Progenitor cell of endocrine pancreas (in vitro differentiated cells): ENCODE results near the gene KRTAP12-4. TPM values are rescaled to one million over a fixed set of nuclear protein-coding genes. Genes with fewer than 3 reads are reported as not detected.
"Not testable (repeated sequence)": the region's sequence is repeated elsewhere in the genome, so short reads cannot be mapped to it uniquely, and the experiment has no call there.

Experiments used
- DNase-seq: peaks from one replicate; pipeline ENCODE4 v3.0.0; 2021; ENCODE audit warnings: low spot score; ENCODE audit not compliant: unreplicated experiment
- H3K27ac Mint-ChIP-seq: 2 replicates; pipeline ENCODE4 v1.8.0; 2021; ENCODE audit warnings: mild to moderate bottlenecking, moderate library complexity, mixed read lengths
- H3K27me3 Mint-ChIP-seq: 2 replicates; pipeline ENCODE4 v1.8.0; 2021; ENCODE audit warnings: mixed read lengths
- H3K36me3 Mint-ChIP-seq: 2 replicates; pipeline ENCODE4 v1.8.0; 2022; ENCODE audit warnings: mixed read lengths; ENCODE audit not compliant: insufficient read depth
- H3K4me1 Mint-ChIP-seq: 2 replicates; pipeline ENCODE4 v1.8.0; 2021; ENCODE audit warnings: low read depth, mixed read lengths
- H3K4me3 Mint-ChIP-seq: 2 replicates; pipeline ENCODE4 v1.8.0; 2021; ENCODE audit warnings: low read depth, mild to moderate bottlenecking, moderate library complexity, mixed read lengths
- H3K9me3 Mint-ChIP-seq: 2 replicates; pipeline ENCODE4 v1.8.0; 2021; ENCODE audit warnings: low read depth, mixed read lengths
- total RNA-seq: library from RNA; stranded (reverse); gene quantifications from 2 replicates; pipeline ENCODE4 v1.2.1, GENCODE V29; 2021
- TF ChIP-seq, protein P1 (sequence below): fragments of 200-600 bp; sonication (generic); IDR thresholded peaks from one replicate; pipeline ENCODE4 v1.5.0; 2021; ENCODE audit warnings: antibody characterized with exemption, mild to moderate bottlenecking; ENCODE audit not compliant: unreplicated experiment

Gene KRTAP12-4
- total RNA-seq, 1 donor from 2014 or later, result not detected

DNA sequence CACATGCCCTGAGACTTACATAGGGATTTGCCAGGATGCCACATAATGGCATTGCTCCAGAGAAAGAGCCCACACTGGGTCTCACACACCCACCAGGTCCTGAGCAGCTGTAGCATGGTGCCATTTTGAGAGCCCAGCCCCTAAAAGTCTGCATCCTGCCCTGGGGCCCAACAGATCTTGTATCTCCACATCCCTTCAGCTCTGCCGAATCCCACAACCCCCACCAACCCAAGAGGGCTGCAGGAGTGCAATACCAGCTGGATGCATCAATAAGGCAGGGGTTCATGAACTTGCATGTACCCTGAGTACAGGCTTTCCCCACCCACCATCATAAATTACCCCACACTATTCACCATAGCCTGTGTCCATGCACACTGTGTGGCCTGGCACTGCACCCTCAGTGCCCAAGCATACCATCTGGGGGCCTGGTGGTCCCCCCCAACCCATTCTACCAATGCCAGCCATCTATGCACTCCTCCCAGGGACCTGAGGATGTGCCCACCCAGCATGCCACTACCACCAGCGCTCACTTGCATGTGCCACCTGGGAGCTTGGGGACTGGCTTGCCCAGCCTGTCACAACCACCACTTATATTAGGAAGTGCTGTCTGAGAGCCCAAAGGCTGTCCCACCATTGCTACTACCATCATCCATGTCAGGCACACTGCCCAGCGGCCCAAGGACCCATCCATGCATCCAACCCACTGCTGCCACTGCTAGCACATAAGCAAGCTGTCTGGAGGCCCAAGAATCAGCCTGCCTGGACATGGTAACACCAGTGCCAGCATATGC lies 16.4 kb upstream of the KRTAP12-4 start:
- Mint-ChIP-seq H3K36me3 (peaks cover 1% of the 10 kb centered on the region), H3K9me3 (peaks cover 30% of the 10 kb centered on the region), H3K4me1 (no peaks in the 10 kb centered on the region), H3K27ac (no peak overlapping the region), H3K27me3 (peaks cover 8% of the 10 kb centered on the region), H3K4me3 (no peak overlapping the region)
- DNase-seq, result no peak
- TF ChIP-seq, protein P1, sequence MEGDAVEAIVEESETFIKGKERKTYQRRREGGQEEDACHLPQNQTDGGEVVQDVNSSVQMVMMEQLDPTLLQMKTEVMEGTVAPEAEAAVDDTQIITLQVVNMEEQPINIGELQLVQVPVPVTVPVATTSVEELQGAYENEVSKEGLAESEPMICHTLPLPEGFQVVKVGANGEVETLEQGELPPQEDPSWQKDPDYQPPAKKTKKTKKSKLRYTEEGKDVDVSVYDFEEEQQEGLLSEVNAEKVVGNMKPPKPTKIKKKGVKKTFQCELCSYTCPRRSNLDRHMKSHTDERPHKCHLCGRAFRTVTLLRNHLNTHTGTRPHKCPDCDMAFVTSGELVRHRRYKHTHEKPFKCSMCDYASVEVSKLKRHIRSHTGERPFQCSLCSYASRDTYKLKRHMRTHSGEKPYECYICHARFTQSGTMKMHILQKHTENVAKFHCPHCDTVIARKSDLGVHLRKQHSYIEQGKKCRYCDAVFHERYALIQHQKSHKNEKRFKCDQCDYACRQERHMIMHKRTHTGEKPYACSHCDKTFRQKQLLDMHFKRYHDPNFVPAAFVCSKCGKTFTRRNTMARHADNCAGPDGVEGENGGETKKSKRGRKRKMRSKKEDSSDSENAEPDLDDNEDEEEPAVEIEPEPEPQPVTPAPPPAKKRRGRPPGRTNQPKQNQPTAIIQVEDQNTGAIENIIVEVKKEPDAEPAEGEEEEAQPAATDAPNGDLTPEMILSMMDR, result no peak

DNA sequence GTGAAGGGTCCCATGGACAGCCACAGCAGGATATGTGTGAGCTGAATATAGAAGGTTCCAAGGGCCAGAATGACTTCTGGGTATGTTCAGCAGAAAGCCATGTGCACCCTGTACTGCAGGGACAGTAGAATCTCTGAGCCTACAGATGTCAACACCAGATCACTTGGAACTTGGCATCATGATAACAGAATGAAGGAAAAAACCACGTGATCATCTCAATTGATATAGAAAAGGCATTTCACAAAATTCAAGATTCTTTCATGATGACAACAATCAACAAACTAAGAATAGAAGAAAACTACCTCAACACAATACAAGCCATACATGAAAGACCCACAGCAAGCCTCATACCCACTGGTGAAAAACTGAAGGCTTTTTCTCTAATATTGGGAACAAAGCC lies 13.2 kb upstream of the KRTAP12-4 start:
- no peaks in the 10 kb centered on the region for H3K4me1 Mint-ChIP-seq
- H3K4me3 Mint-ChIP-seq, result no peak overlapping the region
- H3K36me3 Mint-ChIP-seq, result no peaks in the 10 kb centered on the region
- TF ChIP-seq, protein P1, result no peak
- peaks cover 18% of the 10 kb centered on the region for H3K9me3 Mint-ChIP-seq
- H3K27me3 Mint-ChIP-seq, result peaks cover 4% of the 10 kb centered on the region
- no peak for DNase-seq
- H3K27ac Mint-ChIP-seq, result no peak overlapping the region

DNA sequence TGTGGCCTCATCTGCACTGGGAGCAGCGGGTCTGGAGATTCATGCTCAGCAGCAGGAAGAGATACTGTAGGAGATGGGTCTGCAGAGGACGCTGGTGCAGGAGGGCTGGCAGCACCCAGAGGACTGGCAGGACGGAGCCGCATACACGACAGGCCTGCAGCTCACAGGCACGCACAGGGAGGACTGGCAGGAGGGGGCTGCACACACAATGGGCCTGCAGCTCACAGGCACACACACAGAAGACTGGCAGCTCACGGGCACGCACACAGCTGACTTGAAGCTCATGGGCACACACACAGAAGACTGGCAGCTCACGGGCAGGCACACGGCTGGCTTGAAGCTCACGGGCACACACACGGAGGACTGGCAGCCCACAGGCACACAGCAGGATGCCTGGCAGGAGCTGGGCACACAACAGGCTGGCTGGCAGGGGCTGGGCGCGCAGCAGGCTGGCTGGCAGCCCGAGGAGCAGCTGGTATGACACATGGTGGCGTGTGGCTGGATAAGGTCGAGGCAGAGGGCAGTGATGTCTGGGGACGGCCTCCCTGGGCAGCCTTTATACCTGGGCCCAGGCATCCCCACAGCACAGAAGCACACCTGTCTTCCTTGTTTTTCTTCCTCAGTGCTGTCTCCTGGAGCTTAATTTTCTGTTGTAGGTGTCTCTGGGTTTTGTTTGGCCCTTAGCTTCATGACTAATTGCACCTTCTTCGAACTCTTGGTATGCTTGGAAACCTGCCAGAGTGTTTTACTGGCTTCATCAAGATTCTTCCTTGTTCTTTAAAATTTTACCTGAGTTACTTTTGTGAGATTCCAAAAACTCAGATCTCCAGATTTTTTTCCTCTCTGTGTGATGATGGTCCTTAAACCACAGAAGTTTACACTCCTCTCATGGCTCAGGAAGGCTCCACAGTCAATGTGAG lies 12.2 kb upstream of the KRTAP12-4 start, which contains the start of gene KRTAP12-2:
Gene KRTAP12-2 (minus strand): TSS at position 527 of the 920 bp plus-strand sequence. CDS start 41 bp downstream, at position 486.
- no peak for DNase-seq
- Mint-ChIP-seq H3K4me3 (no peak within 1 kb of the TSS), H3K27me3 (peaks cover 4% of the 10 kb centered on the region), H3K4me1 (no peaks in the 10 kb centered on the region), H3K36me3 (no peaks in the 10 kb centered on the region), H3K9me3 (peaks cover 18% of the 10 kb centered on the region), H3K27ac (no peak within 1 kb of the TSS)
- TF ChIP-seq, protein P1, result no peak

DNA sequence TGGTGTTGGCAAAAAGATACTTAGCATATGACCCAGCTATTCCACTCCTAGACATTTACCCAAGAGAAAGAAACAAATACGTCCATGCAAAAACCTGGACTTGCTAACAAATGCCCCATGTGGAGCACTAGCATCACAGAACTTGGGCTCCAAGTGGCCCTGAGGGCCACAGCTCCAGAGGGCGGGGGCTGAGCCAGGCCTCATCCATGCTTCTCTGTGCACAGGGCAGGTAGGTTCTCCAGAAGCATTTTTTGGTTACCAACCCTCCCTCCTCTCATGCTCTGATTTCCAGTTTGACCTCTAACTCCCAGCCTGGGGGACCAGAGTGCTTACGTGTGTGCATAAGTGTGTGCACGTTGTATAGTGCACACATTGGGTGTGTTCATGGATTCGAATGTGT lies 10.2 kb upstream of the KRTAP12-4 start:
- H3K36me3 Mint-ChIP-seq, result no peaks in the 10 kb centered on the region
- TF ChIP-seq, protein P1, result no peak
- DNase-seq, result no peak
- H3K4me1 Mint-ChIP-seq, result no peaks in the 10 kb centered on the region
- H3K4me3 Mint-ChIP-seq, result no peak overlapping the region
- no peak overlapping the region for H3K27ac Mint-ChIP-seq
- H3K27me3 Mint-ChIP-seq, result peaks cover 4% of the 10 kb centered on the region
- peaks cover 9% of the 10 kb centered on the region for H3K9me3 Mint-ChIP-seq

DNA sequence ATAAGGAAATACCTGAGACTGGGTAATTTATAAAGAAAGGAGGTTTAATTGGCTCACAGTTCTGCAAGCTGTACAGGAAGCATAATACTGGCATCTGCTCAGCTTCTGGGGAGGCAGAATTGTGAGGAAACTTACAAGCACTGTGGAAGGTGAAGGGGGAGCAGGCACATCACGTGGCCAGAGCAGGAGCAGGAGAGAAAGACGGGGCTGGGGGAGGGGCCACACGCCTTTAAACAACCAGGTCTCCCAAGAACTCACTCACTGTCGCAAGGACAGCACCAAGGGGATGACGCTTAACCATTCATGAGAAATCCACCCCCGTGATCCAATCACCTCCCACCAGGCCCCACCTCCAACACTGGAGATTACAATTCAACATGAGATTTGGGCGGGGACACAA lies 7.1 kb upstream of the KRTAP12-4 start:
- H3K4me3 Mint-ChIP-seq, H3K4me1 Mint-ChIP-seq, H3K27me3 Mint-ChIP-seq, H3K27ac Mint-ChIP-seq, H3K36me3 Mint-ChIP-seq, DNase-seq, H3K9me3 Mint-ChIP-seq: not testable (repeated sequence)
